ENCODE measurements around the gene LRRC10.

DNA sequence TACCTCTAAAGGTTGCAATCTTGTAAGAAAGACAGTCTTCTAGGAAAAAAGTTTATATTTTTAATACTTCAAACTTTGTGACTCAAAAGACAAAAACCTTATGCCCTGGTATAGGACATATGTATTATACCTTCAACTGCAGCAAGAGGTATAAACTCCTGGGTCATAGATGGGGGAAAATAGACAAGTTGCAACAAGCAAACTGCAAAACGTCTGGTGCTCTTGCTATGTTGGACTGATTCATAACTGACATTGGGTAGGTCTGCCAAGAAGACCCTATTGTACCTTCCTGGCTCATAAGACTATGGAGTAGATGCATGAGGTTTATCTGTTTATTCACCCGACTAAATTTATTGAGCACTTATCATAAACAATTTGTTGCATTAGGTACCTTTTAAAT is 47.5 kb upstream of the LRRC10 start:
- TF ChIP-seq, protein P1, sequence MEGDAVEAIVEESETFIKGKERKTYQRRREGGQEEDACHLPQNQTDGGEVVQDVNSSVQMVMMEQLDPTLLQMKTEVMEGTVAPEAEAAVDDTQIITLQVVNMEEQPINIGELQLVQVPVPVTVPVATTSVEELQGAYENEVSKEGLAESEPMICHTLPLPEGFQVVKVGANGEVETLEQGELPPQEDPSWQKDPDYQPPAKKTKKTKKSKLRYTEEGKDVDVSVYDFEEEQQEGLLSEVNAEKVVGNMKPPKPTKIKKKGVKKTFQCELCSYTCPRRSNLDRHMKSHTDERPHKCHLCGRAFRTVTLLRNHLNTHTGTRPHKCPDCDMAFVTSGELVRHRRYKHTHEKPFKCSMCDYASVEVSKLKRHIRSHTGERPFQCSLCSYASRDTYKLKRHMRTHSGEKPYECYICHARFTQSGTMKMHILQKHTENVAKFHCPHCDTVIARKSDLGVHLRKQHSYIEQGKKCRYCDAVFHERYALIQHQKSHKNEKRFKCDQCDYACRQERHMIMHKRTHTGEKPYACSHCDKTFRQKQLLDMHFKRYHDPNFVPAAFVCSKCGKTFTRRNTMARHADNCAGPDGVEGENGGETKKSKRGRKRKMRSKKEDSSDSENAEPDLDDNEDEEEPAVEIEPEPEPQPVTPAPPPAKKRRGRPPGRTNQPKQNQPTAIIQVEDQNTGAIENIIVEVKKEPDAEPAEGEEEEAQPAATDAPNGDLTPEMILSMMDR (IDR thresholded peaks at IDR 0.05), result no peak
- TF ChIP-seq ZFX (IDR thresholded peaks at IDR 0.05; ENCODE audit: borderline replicate concordance), result no peak

All from 22Rv1 (cell line).